ENCODE results near the gene MYCBPAP.

Gene MYCBPAP

DNA sequence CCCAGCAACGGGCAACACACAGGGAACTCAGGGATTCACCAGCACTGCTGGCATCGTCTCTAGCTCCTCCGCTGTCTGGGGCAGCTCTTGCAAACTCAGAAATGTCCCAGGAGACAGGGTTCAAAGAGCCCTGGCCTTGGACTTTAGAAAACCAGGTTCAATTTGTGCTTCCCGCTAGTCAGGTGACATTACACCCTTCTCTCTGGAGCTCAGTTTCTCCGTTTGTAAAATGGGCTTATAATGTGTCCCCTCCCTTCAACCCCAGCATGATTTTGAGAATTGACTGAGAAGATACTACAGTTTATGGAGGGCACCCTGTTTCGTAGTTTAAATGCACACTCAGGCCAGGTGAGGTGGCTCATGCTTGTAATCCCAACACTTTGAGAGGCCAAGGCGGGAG is 1.9 kb upstream of the MYCBPAP start:
- ATAC-seq (ENCODE audit: low read depth): no peak
- no peak for DNase-seq (ENCODE audit: low spot score in 2 of 2)
- Mint-ChIP-seq H3K4me1 (peaks cover 7% of the 10 kb centered on the region), H3K4me3 (no peak overlapping the region), H3K27me3 (peaks cover 2% of the 10 kb centered on the region), H3K27ac (no peak overlapping the region), H3K36me3 (no peaks in the 10 kb centered on the region), H3K9me3 (no peaks in the 10 kb centered on the region)

DNA sequence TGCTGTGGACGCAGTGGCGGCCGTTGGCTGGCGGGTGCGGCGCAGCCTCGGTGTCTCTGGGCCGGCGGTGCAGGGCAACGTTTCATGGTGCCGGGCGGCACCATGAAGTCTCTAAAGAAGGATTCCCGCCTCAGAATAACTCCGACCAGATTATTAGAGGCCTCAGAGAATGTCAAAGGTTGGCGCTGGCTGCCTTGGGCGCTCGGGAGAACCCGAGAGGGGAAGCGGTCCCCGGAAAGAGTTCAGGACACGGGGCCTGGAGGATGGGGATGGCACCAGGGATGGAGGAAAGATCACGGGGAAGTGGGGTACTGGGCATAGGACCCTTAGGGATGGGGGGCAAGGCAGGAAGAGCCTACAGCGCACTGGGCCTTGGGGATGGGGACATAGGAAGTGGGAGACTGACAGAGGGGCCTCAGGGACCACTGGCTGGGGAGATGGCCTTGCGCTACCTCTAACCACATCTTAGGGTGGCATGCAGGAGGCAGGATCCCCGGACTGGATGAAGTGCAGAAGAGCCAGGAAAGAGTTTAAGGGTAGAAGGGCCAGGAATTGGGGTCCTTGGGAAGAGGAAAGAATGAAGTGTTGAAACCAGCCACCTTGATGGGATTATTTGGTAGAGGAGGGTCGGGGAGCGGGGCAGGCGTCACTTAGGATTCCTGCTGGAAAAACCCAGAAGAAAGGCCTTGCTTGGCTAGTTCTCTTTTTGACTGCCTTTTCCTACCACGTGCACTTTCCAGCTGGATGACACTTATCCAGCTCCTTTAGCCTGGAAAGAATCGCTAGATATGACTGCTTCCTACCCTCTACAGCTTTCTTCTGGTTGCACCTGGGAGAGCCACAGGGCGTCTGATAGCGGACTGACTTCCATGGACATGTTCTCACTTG is 578 bp downstream of the MYCBPAP start:
- Mint-ChIP-seq H3K36me3 (no peaks in the 10 kb centered on the region), H3K9me3 (no peaks in the 10 kb centered on the region), H3K4me3 (peak overlapping the region; percentile 88), H3K4me1 (peaks cover 12% of the 10 kb centered on the region), H3K27ac (no peak overlapping the region), H3K27me3 (peaks cover 7% of the 10 kb centered on the region)
- DNase-seq (ENCODE audit: low spot score in 2 of 2) (no peak), ATAC-seq (ENCODE audit: low read depth) (no peak)

DNA sequence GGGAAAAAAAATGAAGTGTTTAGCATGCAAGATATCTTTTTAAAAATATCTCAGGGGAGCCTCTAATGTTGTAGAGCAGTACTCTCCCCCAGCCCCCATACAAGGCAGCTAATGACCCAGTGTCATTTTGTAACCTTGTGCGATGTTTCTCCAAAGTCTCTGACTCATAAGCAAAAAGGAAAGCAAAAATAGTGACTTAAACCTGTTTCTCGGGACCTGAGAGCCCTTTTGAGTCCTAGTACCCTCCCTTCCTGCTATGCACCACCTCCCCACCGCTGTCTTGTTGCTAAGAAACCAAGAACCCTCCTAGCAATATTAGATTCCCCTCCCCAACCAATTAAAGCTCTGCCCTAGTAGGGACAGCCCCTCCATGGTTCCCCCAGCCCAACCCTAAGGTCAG is 2.8 kb downstream of the MYCBPAP start:
- DNase-seq (ENCODE audit: low spot score in 2 of 2): no peak
- H3K4me3 Mint-ChIP-seq: no peak overlapping the region

DNA sequence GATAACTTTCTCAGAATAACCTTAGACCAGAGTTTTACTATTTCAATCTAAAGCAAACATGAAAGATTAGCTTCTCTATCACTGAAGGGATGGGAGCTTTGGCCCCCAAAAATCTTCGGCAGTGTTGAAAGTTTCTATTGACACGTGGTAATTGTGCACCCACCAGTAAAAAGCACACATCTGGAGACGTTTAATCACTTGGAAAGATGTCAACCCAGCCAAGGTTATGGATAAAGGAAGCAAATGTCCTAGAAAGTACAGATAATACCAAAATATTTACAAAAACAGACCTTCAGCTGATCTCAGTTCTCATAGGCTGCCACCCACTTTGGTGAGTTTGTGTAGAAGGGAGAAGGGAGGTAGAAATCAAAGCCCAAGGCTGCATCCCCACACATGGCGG is 5.3 kb downstream of the MYCBPAP start:
- H3K36me3 Mint-ChIP-seq: no peaks in the 10 kb centered on the region
- H3K4me3 Mint-ChIP-seq: no peak overlapping the region
- H3K27me3 Mint-ChIP-seq: peaks cover 7% of the 10 kb centered on the region
- DNase-seq (ENCODE audit: low spot score in 2 of 2) (no peak), ATAC-seq (ENCODE audit: low read depth) (no peak)
- no peak overlapping the region for H3K27ac Mint-ChIP-seq
- H3K4me1 Mint-ChIP-seq: peaks cover 10% of the 10 kb centered on the region
- H3K9me3 Mint-ChIP-seq: no peaks in the 10 kb centered on the region

More for the DNA sequence above, 2.8 kb downstream of the MYCBPAP start:
- Mint-ChIP-seq H3K27me3 (peaks cover 7% of the 10 kb centered on the region), H3K36me3 (no peaks in the 10 kb centered on the region), H3K4me1 (peaks cover 12% of the 10 kb centered on the region), H3K9me3 (no peaks in the 10 kb centered on the region), H3K27ac (no peak overlapping the region)
- ATAC-seq (ENCODE audit: low read depth): peak; percentile 21

DNA sequence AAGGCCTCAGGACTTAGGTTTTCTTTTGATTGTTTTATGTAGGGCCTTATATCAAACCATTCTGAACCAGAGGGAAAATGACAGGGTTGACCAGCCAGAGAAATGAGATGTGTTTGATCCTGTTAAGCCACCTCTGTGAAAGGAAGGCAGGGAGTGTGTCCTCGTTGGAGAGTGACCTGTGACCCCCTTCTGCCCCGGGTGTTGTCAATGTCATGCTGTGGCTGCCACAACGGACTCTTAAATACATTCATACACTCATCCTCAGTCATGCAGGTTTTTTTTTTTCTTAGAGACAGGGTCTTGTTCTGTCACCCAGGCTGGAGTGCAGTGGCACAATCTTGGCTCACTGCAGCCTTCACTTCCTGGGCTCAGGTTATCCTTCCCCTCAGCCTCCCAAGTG is 6.1 kb downstream of the MYCBPAP start:
- Mint-ChIP-seq H3K4me1 (peaks cover 5% of the 10 kb centered on the region), H3K27me3 (peaks cover 7% of the 10 kb centered on the region), H3K9me3 (no peaks in the 10 kb centered on the region), H3K4me3 (no peak overlapping the region), H3K27ac (no peak overlapping the region), H3K36me3 (no peaks in the 10 kb centered on the region)
- no peak for ATAC-seq (ENCODE audit: low read depth)
- DNase-seq (ENCODE audit: low spot score in 2 of 2): no peak

DNA sequence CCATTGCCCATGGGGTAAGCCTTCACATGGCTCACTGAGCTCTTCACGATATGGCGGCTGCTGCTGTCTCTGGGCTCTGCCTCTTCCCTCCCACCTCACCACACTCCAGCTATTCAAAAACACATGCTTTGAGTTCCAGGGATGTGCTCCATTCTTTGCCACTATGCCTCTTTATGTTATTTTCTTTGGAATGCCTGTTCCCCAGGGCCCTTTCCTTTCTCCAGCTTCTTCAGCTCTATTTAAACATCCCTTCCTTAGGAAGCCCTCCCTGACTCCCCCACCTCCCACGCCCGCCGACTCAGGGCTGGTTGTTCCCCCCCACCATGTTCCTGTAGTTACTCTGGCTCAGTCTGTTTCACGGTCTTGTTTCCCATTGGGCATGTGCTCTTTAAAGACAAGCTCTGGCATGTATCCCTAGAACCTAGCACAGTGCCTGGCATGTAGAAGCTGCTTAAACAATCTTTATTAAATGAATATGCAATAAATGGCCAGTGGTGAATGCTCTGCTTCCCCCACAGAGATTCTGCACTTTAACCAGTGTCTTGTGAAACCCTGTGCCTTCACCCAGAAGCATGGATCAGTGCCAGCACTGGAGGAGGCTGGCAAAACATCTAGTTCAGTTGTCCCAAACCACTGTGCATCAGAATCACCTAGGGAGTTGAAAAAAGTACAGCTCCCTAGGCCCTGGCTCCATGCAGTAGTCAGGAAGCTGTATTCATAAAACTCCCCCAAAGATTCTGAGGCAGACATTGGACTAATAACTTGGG is 6.9 kb downstream of the MYCBPAP start:
- no peak overlapping the region for H3K27ac Mint-ChIP-seq
- H3K36me3 Mint-ChIP-seq: no peaks in the 10 kb centered on the region
- DNase-seq (ENCODE audit: low spot score in 2 of 2): no peak
- ATAC-seq (ENCODE audit: low read depth): no peak
- H3K4me3 Mint-ChIP-seq: no peak overlapping the region
- peaks cover 5% of the 10 kb centered on the region for H3K4me1 Mint-ChIP-seq
- peaks cover 7% of the 10 kb centered on the region for H3K27me3 Mint-ChIP-seq
- no peaks in the 10 kb centered on the region for H3K9me3 Mint-ChIP-seq

DNA sequence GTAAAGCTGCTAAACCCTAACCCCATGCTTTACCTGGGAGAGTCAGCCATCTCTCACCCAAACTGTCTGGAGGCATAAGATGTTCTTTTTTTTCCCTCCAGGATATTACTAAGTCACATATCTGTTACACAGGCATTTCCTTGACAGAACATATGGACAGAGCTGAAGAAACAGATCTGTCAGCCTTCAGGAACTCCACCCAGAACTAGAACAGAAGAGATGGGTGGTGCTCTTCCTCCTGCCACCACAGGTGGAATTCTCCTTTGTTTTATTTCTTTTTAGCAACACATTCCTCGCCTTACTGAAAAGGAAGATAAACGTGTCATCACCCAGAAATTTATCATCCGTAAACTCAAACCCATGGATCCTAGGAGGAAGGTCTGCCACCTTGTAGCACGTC is 8.8 kb downstream of the MYCBPAP start:
- ATAC-seq (ENCODE audit: low read depth) (no peak), DNase-seq (ENCODE audit: low spot score in 2 of 2) (no peak)
- Mint-ChIP-seq H3K4me1 (no peaks in the 10 kb centered on the region), H3K4me3 (no peak overlapping the region), H3K27ac (no peak overlapping the region), H3K36me3 (no peaks in the 10 kb centered on the region), H3K27me3 (peaks cover 5% of the 10 kb centered on the region), H3K9me3 (no peaks in the 10 kb centered on the region)

DNA sequence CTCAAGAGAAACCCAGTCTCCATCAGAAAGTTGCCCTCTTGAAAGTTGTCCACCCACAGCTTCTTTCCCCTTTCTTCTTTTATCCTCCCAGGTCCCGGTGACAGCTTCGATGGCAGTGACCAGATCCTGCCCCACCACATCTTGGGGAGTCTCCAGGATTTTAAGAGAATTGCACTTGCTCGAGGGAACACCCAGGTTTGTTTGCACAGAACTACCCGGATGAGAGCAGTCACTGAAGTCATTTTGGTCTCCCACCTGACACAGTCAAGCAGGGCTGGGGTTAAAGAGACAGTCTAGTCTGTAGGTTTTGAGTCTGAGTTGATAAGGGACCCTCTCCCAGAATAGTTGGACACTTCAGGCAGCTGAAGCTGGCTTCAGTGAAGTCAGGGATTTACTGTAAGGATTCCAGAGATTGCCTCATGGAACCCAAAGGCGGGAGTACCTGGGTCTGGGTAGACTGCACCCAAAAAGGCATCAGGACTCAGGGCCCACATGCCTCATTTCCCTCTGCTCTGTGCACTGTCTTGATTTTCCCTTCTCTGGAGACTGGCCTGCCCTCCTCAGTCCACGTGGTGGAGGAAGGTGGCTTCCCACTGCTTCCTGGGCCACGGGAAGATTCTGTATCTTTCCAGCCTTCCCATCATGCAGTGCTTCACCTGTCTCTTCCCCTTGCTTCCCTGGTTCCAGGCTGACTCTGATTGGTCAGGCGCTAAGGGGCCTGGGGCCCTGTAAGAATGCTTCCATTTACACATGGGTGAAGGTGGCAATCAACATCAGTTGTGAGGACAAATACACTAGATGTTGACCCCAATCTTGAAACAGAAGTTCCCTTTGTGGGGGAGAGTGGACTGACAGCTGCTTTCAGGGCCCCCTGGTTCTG is 9.5 kb downstream of the MYCBPAP start:
- H3K4me3 Mint-ChIP-seq: no peak overlapping the region
- DNase-seq (ENCODE audit: low spot score in 2 of 2): no peak

DNA sequence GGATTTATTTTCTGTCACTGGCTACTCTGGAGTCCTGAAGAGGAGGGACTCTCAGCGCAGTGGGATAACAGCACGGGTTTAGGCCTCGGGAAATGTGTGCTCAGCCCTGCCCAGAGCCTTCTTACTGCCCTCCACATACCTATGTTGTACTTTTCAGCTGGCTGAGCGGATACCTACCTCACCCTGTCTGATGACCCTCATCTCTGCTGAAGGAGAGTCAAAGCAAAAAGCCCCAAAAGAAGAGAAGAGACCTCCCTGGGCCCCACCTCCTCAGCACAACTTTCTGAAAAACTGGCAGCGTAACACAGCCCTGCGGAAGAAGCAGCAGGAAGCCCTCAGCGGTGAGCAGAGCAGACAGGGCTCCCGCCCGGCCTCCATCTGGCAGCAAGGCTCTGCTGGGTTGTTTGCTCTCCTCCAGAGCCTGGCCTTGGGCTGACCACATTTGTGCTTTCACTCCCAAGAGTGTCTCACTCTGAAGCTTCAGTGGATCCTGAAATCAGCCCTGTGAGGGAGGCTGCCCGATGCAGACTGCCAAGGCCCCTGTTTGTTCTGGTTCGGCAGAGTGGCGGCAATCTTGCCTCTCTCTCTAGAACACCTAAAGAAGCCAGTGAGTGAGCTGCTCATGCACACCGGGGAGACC is 10.3 kb downstream of the MYCBPAP start:
- Mint-ChIP-seq H3K36me3 (no peaks in the 10 kb centered on the region), H3K4me3 (no peak overlapping the region), H3K27ac (no peak overlapping the region), H3K4me1 (no peaks in the 10 kb centered on the region), H3K9me3 (no peaks in the 10 kb centered on the region), H3K27me3 (peaks cover 1% of the 10 kb centered on the region)
- ATAC-seq (ENCODE audit: low read depth) (no peak), DNase-seq (ENCODE audit: low spot score in 2 of 2) (no peak)

More for the DNA sequence above, 9.5 kb downstream of the MYCBPAP start:
- peaks cover 1% of the 10 kb centered on the region for H3K27me3 Mint-ChIP-seq
- no peaks in the 10 kb centered on the region for H3K36me3 Mint-ChIP-seq
- no peak for ATAC-seq (ENCODE audit: low read depth)
- H3K27ac Mint-ChIP-seq: no peak overlapping the region
- H3K9me3 Mint-ChIP-seq: no peaks in the 10 kb centered on the region
- H3K4me1 Mint-ChIP-seq: no peaks in the 10 kb centered on the region

DNA sequence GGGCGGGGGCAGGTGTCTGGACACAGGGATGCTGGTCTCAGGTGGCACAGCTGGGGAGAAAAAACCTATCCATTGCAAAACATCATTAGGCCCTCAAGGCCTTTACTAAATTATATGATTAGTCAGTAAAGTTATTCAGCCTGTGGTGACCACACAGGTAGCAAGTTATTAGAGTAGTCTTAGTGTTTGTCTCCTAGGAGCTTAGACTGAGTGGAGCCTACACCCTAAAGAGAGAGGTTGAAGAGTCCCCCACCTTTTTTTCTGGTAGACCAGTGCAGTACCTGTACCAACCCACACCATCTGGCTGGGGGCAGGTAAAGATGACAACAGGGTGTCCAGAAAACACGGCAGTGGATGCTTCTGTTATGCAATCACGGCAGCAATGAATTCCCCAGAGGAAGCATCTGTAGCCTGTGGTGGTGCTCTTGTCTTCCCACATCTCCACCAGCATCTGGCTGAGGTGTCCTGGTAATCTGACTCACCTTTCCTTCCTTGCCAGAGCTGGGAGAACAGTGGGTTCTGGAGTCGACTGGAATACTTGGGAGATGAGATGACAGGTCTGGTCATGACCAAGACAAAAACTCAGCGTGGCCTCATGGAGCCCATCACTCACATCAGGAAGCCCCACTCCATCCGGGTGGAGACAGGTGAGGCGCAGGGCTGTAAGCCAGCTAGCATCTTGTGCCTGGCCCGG is 11.0 kb downstream of the MYCBPAP start:
- Mint-ChIP-seq H3K9me3 (no peaks in the 10 kb centered on the region), H3K4me1 (no peaks in the 10 kb centered on the region), H3K36me3 (no peaks in the 10 kb centered on the region), H3K27me3 (peaks cover 1% of the 10 kb centered on the region), H3K27ac (no peak overlapping the region), H3K4me3 (no peak overlapping the region)
- ATAC-seq (ENCODE audit: low read depth): no peak
- DNase-seq (ENCODE audit: low spot score in 2 of 2): no peak

DNA sequence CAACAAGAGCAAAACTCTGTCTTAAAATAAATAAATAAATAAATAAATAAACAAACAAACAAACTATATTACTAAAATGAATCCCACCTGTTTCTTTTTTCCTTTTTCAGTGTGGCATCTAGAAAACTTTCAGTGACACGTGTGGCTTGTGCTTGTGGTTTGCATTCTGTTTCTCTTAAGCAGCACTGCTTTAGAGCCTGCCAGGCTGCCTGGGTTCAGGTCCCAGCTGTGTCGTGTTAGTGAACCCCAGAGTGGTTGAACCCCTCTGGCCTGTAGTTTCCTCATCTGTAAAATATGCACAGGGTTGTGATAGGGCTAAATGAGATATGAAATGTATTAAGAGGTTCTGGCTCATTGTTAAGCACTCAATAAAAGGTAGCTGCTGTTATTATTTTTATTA is 12.2 kb downstream of the MYCBPAP start:
- Mint-ChIP-seq H3K27me3 (peaks cover 1% of the 10 kb centered on the region), H3K9me3 (no peaks in the 10 kb centered on the region), H3K4me1 (no peaks in the 10 kb centered on the region), H3K36me3 (no peaks in the 10 kb centered on the region), H3K27ac (no peak overlapping the region), H3K4me3 (no peak overlapping the region)
- DNase-seq (ENCODE audit: low spot score in 2 of 2): no peak
- no peak for ATAC-seq (ENCODE audit: low read depth)

DNA sequence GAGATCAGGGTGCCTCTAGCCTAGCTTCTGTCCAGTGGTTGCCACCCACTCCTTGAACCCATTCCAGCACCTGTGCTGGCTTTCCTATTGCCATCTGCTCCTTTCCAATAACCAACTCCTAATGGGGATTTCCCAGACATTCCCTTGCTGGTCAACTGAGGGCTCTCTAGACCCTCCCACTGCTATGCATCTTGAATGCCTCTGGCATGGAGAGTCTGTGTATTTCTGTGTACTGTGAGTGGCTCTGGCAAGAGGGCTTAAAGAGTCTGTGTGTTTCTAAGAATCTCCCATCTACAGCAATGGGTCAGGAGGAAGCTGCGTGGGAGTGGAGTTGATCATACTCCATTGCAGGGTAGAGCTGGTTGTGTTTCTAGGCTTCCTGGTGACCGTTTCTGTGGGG is 13.3 kb downstream of the MYCBPAP start:
- peaks cover 1% of the 10 kb centered on the region for H3K27me3 Mint-ChIP-seq
- H3K4me3 Mint-ChIP-seq: no peak overlapping the region
- no peak for DNase-seq (ENCODE audit: low spot score in 2 of 2)
- no peak overlapping the region for H3K27ac Mint-ChIP-seq
- no peaks in the 10 kb centered on the region for H3K4me1 Mint-ChIP-seq
- no peak for ATAC-seq (ENCODE audit: low read depth)
- H3K36me3 Mint-ChIP-seq: no peaks in the 10 kb centered on the region
- H3K9me3 Mint-ChIP-seq: no peaks in the 10 kb centered on the region

DNA sequence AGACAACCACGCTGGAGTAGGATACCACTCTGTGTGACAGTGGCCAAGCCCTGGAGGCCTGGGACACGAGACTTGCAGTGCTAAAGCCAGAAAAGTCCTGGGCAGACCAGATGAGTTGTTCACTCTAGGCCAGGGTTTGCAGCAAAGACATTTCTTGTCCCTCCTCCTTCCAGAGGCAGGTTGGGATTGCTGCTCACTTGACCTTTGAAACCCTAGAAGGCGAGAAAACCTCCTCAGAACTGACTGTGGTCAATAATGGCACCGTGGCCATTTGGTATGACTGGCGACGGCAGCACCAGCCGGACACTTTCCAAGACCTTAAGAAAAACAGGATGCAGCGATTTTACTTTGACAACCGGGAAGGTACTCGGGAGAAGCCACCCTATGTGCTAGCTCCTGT is 14.5 kb downstream of the MYCBPAP start:
- H3K4me1 Mint-ChIP-seq: no peaks in the 10 kb centered on the region
- no peaks in the 10 kb centered on the region for H3K36me3 Mint-ChIP-seq

More for the DNA sequence above, 14.5 kb downstream of the MYCBPAP start:
- H3K27me3 Mint-ChIP-seq: peaks cover 1% of the 10 kb centered on the region
- DNase-seq (ENCODE audit: low spot score in 2 of 2) (no peak), ATAC-seq (ENCODE audit: low read depth) (no peak)
- no peak overlapping the region for H3K27ac Mint-ChIP-seq
- H3K9me3 Mint-ChIP-seq: no peaks in the 10 kb centered on the region
- no peak overlapping the region for H3K4me3 Mint-ChIP-seq
